Body of pancreas (tissue), 4 donors: Measurements from ENCODE around the gene TBX1. TPM values are rescaled to one million over a fixed set of nuclear protein-coding genes. Genes with fewer than 3 reads are reported as not detected.
A peak's percentile ranks its signal among the peaks of the same experiment; 100 is the strongest.

Experiments
- ATAC-seq: fragments of 150-250 bp; one replicate; pipeline ENCODE4 v1.9.1; 2016
- DNase-seq, 4 donors: peaks; one replicate each; pipeline ENCODE4 v3.0.0-alpha.2; 2019
- H3K27ac ChIP-seq, 4 donors: fragments of 200-600 bp; sonication (generic); 1 replicate in 3 of 4; 2 replicates in 1 of 4; pipeline versions ENCODE4 v1.5.1 to v1.6.1; 2016 to 2019; ENCODE audit warnings: mild to moderate bottlenecking in 1 of 4, mixed read lengths in 1 of 4, moderate library complexity in 1 of 4
- H3K27me3 ChIP-seq, 2 donors: fragments of 200-600 bp; sonication (generic); one replicate each; pipeline ENCODE4 v1.6.0; 2016; ENCODE audit warnings: mild to moderate bottlenecking in 1 of 2
- H3K36me3 ChIP-seq, 2 donors: fragments of 200-600 bp; sonication (generic); replicated peaks in 1 of 2; 2 replicates each; pipeline ENCODE4 v1.5.1; 2016; ENCODE audit warnings: low read depth in 2 of 2; ENCODE audit not compliant: insufficient read depth in 1 of 2
- H3K4me1 ChIP-seq: fragments of 200-600 bp; sonication (generic); one replicate; pipeline ENCODE4 v1.6.0; 2016
- H3K4me3 ChIP-seq, 2 donors: fragments of 200-600 bp; sonication (generic); 1 replicate in 1 of 2; 2 replicates in 1 of 2; pipeline ENCODE4 v1.5.1; 2016 to 2019
- H3K9me3 ChIP-seq, 3 donors: fragments of 200-600 bp; sonication (generic); 1 replicate in 2 of 3; 2 replicates in 1 of 3; pipeline ENCODE4 v1.5.1; 2016
- CTCF ChIP-seq, 7 experiments: fragments of 450-650 bp in 4 of 7; fragments of 200-600 bp in 3 of 7; sonication (generic) in 3 of 7; IDR thresholded peaks; one replicate each; pipeline ENCODE4 v1.5.1; 2016 to 2019; ENCODE audit warnings: antibody characterized with exemption in 7 of 7
- POLR2A ChIP-seq, 3 donors: fragments of 450-650 bp; IDR thresholded peaks; one replicate each; pipeline ENCODE4 v1.6.1; 2016; ENCODE audit warnings: antibody characterized with exemption in 3 of 3, mild to moderate bottlenecking in 2 of 3
- WGBS, 2 donors: methylation state at CpG; one replicate each; pipeline ENCODE4 v1.1.5; 2017; 5-methylcytosine and 5-hydroxymethylcytosine counted together
- intact Hi-C: fragments of 100-400 bp; cut with DNase I; formaldehyde crosslinking; loops from one replicate; pipeline ENCODE4 v1.15.1; 2023
- total RNA-seq, 2 donors: library from RNA; depleted of rRNA; stranded (reverse); fragments of >200 nt; gene quantifications; one replicate each; pipeline ENCODE4 v1.1.0, GENCODE V29; 2016

TBX1 gene
- total RNA-seq, 2 donors from 2014 or later: 1.0 TPM; not detected in 1

GRCh38 chr22:19811211-19811621 is 50.6 kb downstream of the TBX1 start:
- WGBS, 2 donors: 75 to 90% methylated on average over 9 to 12 of the region's 12 CpGs
- no peaks in the 10 kb centered on the region for H3K9me3 ChIP-seq
- no peaks in the 10 kb centered on the region for H3K36me3 ChIP-seq
- intact Hi-C loops: no loop called here
- no peak overlapping the region for H3K27ac ChIP-seq
- no peak overlapping the region for H3K4me3 ChIP-seq
- TF ChIP-seq CTCF (IDR thresholded peaks at IDR 0.05) (no peak), POLR2A (IDR thresholded peaks at IDR 0.05) (no peak)
- ATAC-seq (no peak), DNase-seq (peak in 2 of 4 donors; percentile 5 to 8)
- H3K27me3 ChIP-seq: no peaks in the 10 kb centered on the region
- no peaks in the 10 kb centered on the region for H3K4me1 ChIP-seq

GRCh38 chr22:19811811-19812771 is 51.5 kb downstream of the TBX1 start:
- no peak overlapping the region for H3K27ac ChIP-seq
- TF ChIP-seq POLR2A (IDR thresholded peaks at IDR 0.05): no peak
- TF ChIP-seq CTCF (IDR thresholded peaks at IDR 0.05): no peak
- no peaks in the 10 kb centered on the region for H3K4me1 ChIP-seq
- no peaks in the 10 kb centered on the region for H3K36me3 ChIP-seq
- H3K27me3 ChIP-seq: no peaks in the 10 kb centered on the region
- H3K4me3 ChIP-seq: no peak overlapping the region
- DNase-seq (peak in 1 of 4 donors; percentile 9), ATAC-seq (no peak)
- 85 to 96% methylated on average over 13 to 33 of the region's 36 CpGs for WGBS, 2 donors
- no peaks in the 10 kb centered on the region for H3K9me3 ChIP-seq
- intact Hi-C loops: no loop called here

GRCh38 chr22:19812910-19813309 is 52.3 kb downstream of the TBX1 start:
- Histone ChIP-seq H3K4me3 (no peak overlapping the region), H3K27ac (no peak overlapping the region), H3K27me3 (no peaks in the 10 kb centered on the region), H3K4me1 (no peaks in the 10 kb centered on the region), H3K9me3 (no peaks in the 10 kb centered on the region), H3K36me3 (no peaks in the 10 kb centered on the region)
- ATAC-seq: no peak
- TF ChIP-seq CTCF (IDR thresholded peaks at IDR 0.05) (no peak), POLR2A (IDR thresholded peaks at IDR 0.05) (no peak)
- 91 to 92% methylated on average over 11 of the region's 11 CpGs for WGBS, 2 donors
- intact Hi-C loops: no loop called here
- DNase-seq: no peak

GRCh38 chr22:19814428-19814827 is 53.9 kb downstream of the TBX1 start:
- intact Hi-C loops: no loop called here
- no peaks in the 10 kb centered on the region for H3K9me3 ChIP-seq
- H3K36me3 ChIP-seq: no peaks in the 10 kb centered on the region
- DNase-seq (no peak), ATAC-seq (no peak)
- no peaks in the 10 kb centered on the region for H3K27me3 ChIP-seq
- H3K27ac ChIP-seq: no peak overlapping the region
- TF ChIP-seq POLR2A (IDR thresholded peaks at IDR 0.05) (no peak), CTCF (IDR thresholded peaks at IDR 0.05) (no peak)
- 80 to 81% methylated on average over 5 of the region's 5 CpGs for WGBS, 2 donors
- no peaks in the 10 kb centered on the region for H3K4me1 ChIP-seq
- H3K4me3 ChIP-seq: no peak overlapping the region
